HepG2 (cell line): ENCODE measurements around the gene AGXT. TPM values are rescaled to one million over a fixed set of nuclear protein-coding genes. Genes with fewer than 3 reads are reported as not detected.
A peak's percentile ranks its signal among the peaks of the same experiment; 100 is the strongest.

Source experiments
- ARID4A ChIP-seq: sonication (generic); formaldehyde crosslinking; IDR thresholded peaks from 2 replicates; pipeline ENCODE4 v1.5.0; 2020; ENCODE audit warnings: mild to moderate bottlenecking, missing genetic modification reagents, borderline replicate concordance
- CBX5 ChIP-seq: sonication (generic); formaldehyde crosslinking; IDR thresholded peaks from 2 replicates; pipeline ENCODE4 v1.4.0; 2020; ENCODE audit warnings: missing genetic modification reagents, borderline replicate concordance
- HNF1A ChIP-seq, 2 experiments: sonication (generic) in 1 of 2; formaldehyde crosslinking in 1 of 2; IDR thresholded peaks; 2 replicates each; pipeline versions ENCODE4 v1.4.0 to v1.6.1; 2016 to 2020; ENCODE audit warnings: borderline replicate concordance in 1 of 2, low read depth in 1 of 2, mild to moderate bottlenecking in 1 of 2, missing genetic modification reagents in 1 of 2
- IRX3 ChIP-seq: sonication (generic); formaldehyde crosslinking; IDR thresholded peaks from 2 replicates; pipeline ENCODE4 v1.8.1; 2023; ENCODE audit warnings: mild to moderate bottlenecking, low read depth, missing genetic modification reagents, borderline replicate concordance
- PAX8 ChIP-seq: sonication (generic); formaldehyde crosslinking; IDR thresholded peaks from 2 replicates; pipeline ENCODE4 v1.8.0; 2022; ENCODE audit warnings: mild to moderate bottlenecking, missing genetic modification reagents, borderline replicate concordance
- SAFB2 ChIP-seq: sonication (generic); formaldehyde crosslinking; IDR thresholded peaks from 2 replicates; pipeline ENCODE4 v1.5.1; 2020; ENCODE audit warnings: missing genetic modification reagents, low read depth, mild to moderate bottlenecking, borderline replicate concordance
- SOX13 ChIP-seq, 3 experiments: fragments of 450-650 bp in 1 of 3; sonication (generic) in 1 of 3; formaldehyde crosslinking in 1 of 3; IDR thresholded peaks in 2 of 3; conservative IDR thresholded peaks in 1 of 3; 2 replicates each; pipeline versions ENCODE4 v1.5.0 to v1.6.1; 2016 to 2020; ENCODE audit warnings: antibody characterized with exemption in 1 of 3, mild to moderate bottlenecking in 1 of 3, missing compliant biosample characterization in 1 of 3, missing genetic modification reagents in 1 of 3, moderate library complexity in 1 of 3
- SP4 ChIP-seq: sonication (generic); formaldehyde crosslinking; IDR thresholded peaks from 2 replicates; pipeline ENCODE4 v1.8.1; 2023; ENCODE audit warnings: mild to moderate bottlenecking, missing genetic modification reagents
- TAF1 ChIP-seq: sonication (generic); formaldehyde crosslinking; IDR thresholded peaks from 2 replicates; pipeline ENCODE4 v1.4.0; 2020; ENCODE audit warnings: missing genetic modification reagents
- ZNF10 ChIP-seq: sonication (generic); formaldehyde crosslinking; IDR thresholded peaks from 2 replicates; pipeline ENCODE4 v1.4.0; 2020; ENCODE audit warnings: mild to moderate bottlenecking, low read depth, missing genetic modification reagents, borderline replicate concordance
- ZNF598 ChIP-seq: sonication (generic); formaldehyde crosslinking; IDR thresholded peaks from 2 replicates; pipeline ENCODE4 v1.5.1; 2020; ENCODE audit warnings: mild to moderate bottlenecking, missing genetic modification reagents, borderline replicate concordance
- ZNF619 ChIP-seq: sonication (generic); formaldehyde crosslinking; IDR thresholded peaks from 2 replicates; pipeline ENCODE4 v1.4.0; 2020; ENCODE audit warnings: mild to moderate bottlenecking, missing genetic modification reagents
- ZNF816 ChIP-seq: sonication (generic); formaldehyde crosslinking; IDR thresholded peaks from 2 replicates; pipeline ENCODE4 v1.8.0; 2022; ENCODE audit warnings: missing genetic modification reagents, mild to moderate bottlenecking, borderline replicate concordance
- polyA plus RNA-seq, 8 experiments: library from polyadenylated mRNA; depleted of rRNA in 3 of 8; stranded (reverse) in 7 of 8; unstranded in 1 of 8; fragments of >200 nt; fragmentation: Illumina TruSeq in 4 of 8; extraction: Trizol in 4 of 8; gene quantifications; 2 replicates each; pipeline versions ENCODE4 v1.2.1 to v1.2.3, GENCODE V29; 2011 to 2016; ENCODE audit warnings: low read depth in 4 of 8, missing spikeins in 1 of 8, mixed read lengths in 1 of 8; ENCODE audit not compliant: insufficient read depth in 1 of 8
- total RNA-seq, 5 experiments: library from RNA; depleted of rRNA; stranded (reverse); fragments of >200 nt; fragmentation: Illumina TruSeq; extraction: Trizol; gene quantifications; 2 replicates each; pipeline ENCODE4 v1.2.3, GENCODE V29; 2016; ENCODE audit warnings: low read depth in 1 of 5

AGXT gene
- total and polyA plus RNA-seq, 2 of the 13 experiments (the other 11 are each of a cell fraction or from before 2014, with no cell fraction given) = 41.9 to 96.1 TPM

DNA sequence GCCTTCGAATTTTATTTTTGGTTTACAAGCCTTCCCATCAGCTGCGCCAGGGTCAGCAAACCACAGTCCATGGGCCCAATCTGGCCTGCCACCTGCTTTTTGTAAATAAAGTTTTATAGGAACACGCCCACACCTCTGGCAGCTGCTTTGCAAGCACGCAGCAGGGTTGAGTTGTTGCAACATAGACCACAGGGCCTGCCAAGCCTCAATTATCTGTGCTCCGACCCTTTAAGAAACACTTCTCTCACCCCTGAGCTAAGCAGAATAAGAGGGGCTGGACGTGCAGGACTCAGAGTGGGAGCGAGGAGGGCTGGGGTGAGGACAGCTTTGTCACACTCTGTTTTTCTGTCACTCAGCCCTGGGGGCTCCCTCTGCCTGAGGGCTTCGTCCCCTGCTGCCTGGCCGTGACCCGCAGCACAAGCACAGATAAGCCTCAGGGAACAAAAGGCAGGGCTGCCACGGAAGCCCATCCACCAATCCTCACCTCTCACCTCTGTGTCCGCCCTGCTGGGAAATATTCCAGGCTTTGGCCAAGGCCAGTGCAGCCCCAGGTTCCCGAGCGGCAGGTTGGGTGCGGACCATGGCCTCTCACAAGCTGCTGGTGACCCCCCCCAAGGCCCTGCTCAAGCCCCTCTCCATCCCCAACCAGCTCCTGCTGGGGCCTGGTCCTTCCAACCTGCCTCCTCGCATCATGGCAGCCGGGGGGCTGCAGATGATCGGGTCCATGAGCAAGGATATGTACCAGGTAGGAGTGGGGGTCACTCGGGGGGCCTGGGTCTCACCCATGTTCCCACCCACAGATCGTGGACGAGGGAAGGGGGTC is at the start of gene AGXT (continued):
- TF ChIP-seq IRX3 (CRISPR knock-in tag) (0 out of 2 replicates have a peak, but pooled peaks have one; percentile 67), SAFB2 (CRISPR knock-in tag) (peak; percentile 43; the same call in 1 of the 2 replicates), SP4 (CRISPR knock-in tag) (peak; percentile 73; the same call in 1 of the 2 replicates), TAF1 (peak; percentile 43; the same call in 1 of the 2 replicates), ZNF816 (peak; percentile 27; the same call in 1 of the 2 replicates), ZNF619 (CRISPR knock-in tag) (peak; percentile 31; the same call in 1 of the 2 replicates), SOX13 (IDR thresholded peaks at IDR 0.05) (peak; percentile 68; the same call in 1 of the 2 replicates), SOX13 (CRISPR knock-in tag; conservative IDR thresholded peaks at IDR 0.05 in 1 of 2, IDR thresholded peaks at IDR 0.05 in 1 of 2) (peak in 1 of 2 experiments; percentile 93; a peak in 2 of 4 replicates), ZNF598 (peak; percentile 42; the same call in 1 of the 2 replicates), PAX8 (CRISPR knock-in tag) (no peak), ARID4A (CRISPR knock-in tag) (peak; percentile 63; the same call in 1 of the 2 replicates), ZNF10 (no peak), CBX5 (CRISPR knock-in tag) (peak; percentile 64; the same call in 1 of the 2 replicates), HNF1A (IDR thresholded peaks at IDR 0.05; ENCODE audit: low read depth) (no peak), HNF1A (CRISPR knock-in tag; IDR thresholded peaks at IDR 0.05; ENCODE audit: borderline replicate concordance) (peak; percentile 63; the same call in 1 of the 2 replicates)
